D721Med (cell line): ENCODE measurements around the gene CCT6A.
"Not testable (repeated sequence)": the region's sequence is repeated elsewhere in the genome, so short reads cannot be mapped to it uniquely, and the experiment has no call there.

Experiments used
- DNase-seq: peaks from one replicate; pipeline ENCODE4 v3.0.0; 2011; ENCODE audit warnings: low spot score; ENCODE audit not compliant: insufficient read length
- FAIRE-seq: peaks from 2 replicates; lab custom pipeline; 2011; peaks lifted over from hg19 to GRCh38; lab: Jason Lieb, UNC
- TF ChIP-seq, protein P1 (sequence below): IDR thresholded peaks from 2 replicates; pipeline ENCODE4 v1.5.1; 2012; ENCODE audit warnings: mild to moderate bottlenecking, control low read depth; ENCODE audit not compliant: insufficient read depth; ENCODE audit errors: missing control alignments

Gene CCT6A

GRCh38 chr7:56081626-56082340 lies 30.2 kb downstream of the CCT6A start:
- DNase-seq = no peak
- FAIRE-seq = no peak
- TF ChIP-seq, protein P1, sequence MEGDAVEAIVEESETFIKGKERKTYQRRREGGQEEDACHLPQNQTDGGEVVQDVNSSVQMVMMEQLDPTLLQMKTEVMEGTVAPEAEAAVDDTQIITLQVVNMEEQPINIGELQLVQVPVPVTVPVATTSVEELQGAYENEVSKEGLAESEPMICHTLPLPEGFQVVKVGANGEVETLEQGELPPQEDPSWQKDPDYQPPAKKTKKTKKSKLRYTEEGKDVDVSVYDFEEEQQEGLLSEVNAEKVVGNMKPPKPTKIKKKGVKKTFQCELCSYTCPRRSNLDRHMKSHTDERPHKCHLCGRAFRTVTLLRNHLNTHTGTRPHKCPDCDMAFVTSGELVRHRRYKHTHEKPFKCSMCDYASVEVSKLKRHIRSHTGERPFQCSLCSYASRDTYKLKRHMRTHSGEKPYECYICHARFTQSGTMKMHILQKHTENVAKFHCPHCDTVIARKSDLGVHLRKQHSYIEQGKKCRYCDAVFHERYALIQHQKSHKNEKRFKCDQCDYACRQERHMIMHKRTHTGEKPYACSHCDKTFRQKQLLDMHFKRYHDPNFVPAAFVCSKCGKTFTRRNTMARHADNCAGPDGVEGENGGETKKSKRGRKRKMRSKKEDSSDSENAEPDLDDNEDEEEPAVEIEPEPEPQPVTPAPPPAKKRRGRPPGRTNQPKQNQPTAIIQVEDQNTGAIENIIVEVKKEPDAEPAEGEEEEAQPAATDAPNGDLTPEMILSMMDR = no peak

GRCh38 chr7:56083150-56083785 lies 31.7 kb downstream of the CCT6A start:
- TF ChIP-seq, protein P1 = no peak
- FAIRE-seq = no peak
- no peak for DNase-seq

DNA sequence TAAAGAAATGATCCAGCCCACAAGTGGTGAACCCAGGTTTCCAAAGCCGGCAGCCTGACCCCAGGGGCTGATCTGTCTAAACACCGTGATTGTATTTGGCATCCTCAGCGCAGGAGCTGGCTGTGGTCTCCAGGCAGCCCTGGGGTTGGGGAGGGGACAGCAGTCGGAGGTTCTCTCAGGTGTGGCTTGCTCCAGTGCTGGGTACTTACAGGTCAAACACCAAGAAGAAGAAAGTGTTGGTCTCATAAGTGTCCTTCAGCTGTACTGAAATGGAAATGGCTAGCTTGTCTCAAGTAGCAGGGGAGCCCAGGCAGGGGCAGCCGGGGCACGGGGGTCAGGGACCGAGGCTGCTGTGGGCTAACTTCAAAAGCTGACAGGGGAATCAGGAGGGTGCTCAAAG lies 35.2 kb downstream of the CCT6A start:
- no peak for FAIRE-seq
- DNase-seq = no peak
- TF ChIP-seq, protein P1 = no peak

- FAIRE-seq (no peak), DNase-seq (no peak)
- TF ChIP-seq, protein P1 = no peak
These were observed 35.9 kb downstream of the CCT6A start for GRCh38 chr7:56087445-56087844.

- no peak for DNase-seq
These were observed 40.0 kb downstream of the CCT6A start for GRCh38 chr7:56091591-56091990.

DNA sequence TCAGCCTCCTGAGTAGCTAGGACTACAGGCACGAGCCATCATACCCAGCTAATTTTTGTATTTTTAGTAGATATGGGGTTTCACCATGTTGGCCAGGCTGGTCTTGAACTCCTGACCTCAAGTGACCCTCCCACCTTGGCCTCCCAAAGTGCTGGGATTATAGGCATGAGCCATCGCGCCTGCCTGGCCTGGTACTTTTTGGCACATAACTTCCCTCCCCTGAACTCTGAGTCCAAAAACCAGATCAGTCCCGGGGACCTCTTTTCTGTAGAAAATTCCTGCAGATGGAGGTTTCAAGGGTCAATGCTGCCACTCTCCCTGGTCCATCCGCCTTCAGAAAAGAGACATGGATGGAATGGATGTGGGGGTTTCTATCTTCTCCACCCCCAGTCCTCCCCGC lies 40.8 kb downstream of the CCT6A start:
- DNase-seq, FAIRE-seq: not testable (repeated sequence)

More at GRCh38 chr7:56091591-56091990, 40.0 kb downstream of the CCT6A start:
- FAIRE-seq = no peak
- TF ChIP-seq, protein P1 = no peak

DNA sequence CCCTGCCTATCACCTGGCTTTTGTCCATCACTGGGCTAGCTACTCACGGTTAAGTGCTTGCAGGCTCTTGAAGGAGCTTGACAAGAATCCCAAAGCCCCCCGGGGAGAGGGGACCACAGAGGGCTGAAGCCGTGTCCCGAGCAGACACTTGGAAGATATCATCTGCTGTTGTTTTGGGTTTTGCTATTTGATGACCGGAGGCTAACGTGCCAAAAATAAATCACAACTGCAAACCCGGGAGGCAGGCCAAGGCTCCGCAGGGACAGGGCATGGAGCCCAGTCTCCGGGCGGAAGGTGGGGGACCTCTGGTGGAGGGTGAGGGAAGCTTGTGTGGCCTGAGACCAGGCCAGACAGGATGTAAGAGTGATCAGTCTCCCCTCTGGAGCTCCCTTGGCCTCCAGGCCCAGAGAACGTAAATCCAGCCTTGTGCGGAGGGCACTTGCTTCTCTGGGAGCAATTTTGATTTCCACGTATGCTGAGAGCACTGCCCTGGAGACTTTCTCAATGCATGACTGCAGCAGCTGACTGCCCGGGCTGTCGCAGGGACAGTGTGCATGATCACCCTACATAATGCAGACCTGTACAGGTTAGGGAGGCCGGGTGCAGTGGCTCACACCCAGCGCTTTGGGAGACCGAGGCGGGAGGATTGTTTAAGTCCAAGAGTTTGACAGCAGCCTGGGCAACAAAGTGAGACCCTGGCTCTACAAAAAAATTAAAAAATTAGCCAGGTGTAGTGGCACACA lies 41.4 kb downstream of the CCT6A start, which contains the start of gene PHKG1:
Gene PHKG1, minus strand, starts transcription at position 164 of the 743 bp plus-strand sequence. CDS start 4,011 bp downstream, outside the sequence.
- FAIRE-seq = no peak
- TF ChIP-seq, protein P1 = peak; percentile 5
- no peak for DNase-seq
